Kidney (tissue), 14 donors: Measurements from ENCODE around the gene ADCY2. TPM values are rescaled to one million over a fixed set of nuclear protein-coding genes. Genes with fewer than 3 reads are reported as not detected.
"Not testable (repeated sequence)": the region's sequence is repeated elsewhere in the genome, so short reads cannot be mapped to it uniquely, and the experiment has no call there.

ENCODE experiments used
- DNase-seq, 5 donors: peaks; one replicate each; pipeline ENCODE4 v3.0.0-alpha.2; 2013 to 2020
- FAIRE-seq: peaks from 2 replicates; lab custom pipeline; 2012; peaks lifted over from hg19 to GRCh38; lab: Jason Lieb, UNC
- H3K27ac ChIP-seq, 2 donors: one replicate each; pipeline ENCODE4 v1.7.0; 2013; ENCODE audit warnings: low read depth in 2 of 2, low read length in 2 of 2, inconsistent platforms in 1 of 2
- H3K27me3 ChIP-seq: one replicate; pipeline ENCODE4 v1.7.1; 2013; ENCODE audit warnings: low read length, inconsistent platforms; ENCODE audit not compliant: control insufficient read depth, insufficient read depth
- H3K36me3 ChIP-seq, 3 donors: one replicate each; pipeline versions ENCODE4 v1.7.0 to v1.7.1; 2013; ENCODE audit warnings: low read length in 3 of 3, control low read depth in 1 of 3, inconsistent platforms in 1 of 3; ENCODE audit not compliant: insufficient read depth in 3 of 3, control insufficient read depth in 2 of 3
- H3K4me1 ChIP-seq, 3 donors: one replicate each; pipeline versions ENCODE4 v1.7.0 to v1.7.1; 2013; ENCODE audit warnings: low read length in 3 of 3, inconsistent platforms in 1 of 3, low read depth in 1 of 3; ENCODE audit not compliant: control insufficient read depth in 2 of 3, insufficient read depth in 2 of 3
- H3K4me3 ChIP-seq, 3 donors: one replicate each; pipeline versions ENCODE4 v1.7.0 to v1.8.1; 2013; ENCODE audit warnings: low read length in 3 of 3, control low read depth in 1 of 3, inconsistent platforms in 1 of 3
- H3K9ac ChIP-seq, 3 donors: one replicate each; pipeline versions ENCODE4 v1.7.0 to v1.7.1; 2013; ENCODE audit warnings: low read length in 3 of 3, control low read depth in 1 of 3, inconsistent platforms in 1 of 3
- H3K9me3 ChIP-seq, 3 donors: one replicate each; pipeline versions ENCODE4 v1.7.0 to v1.7.1; 2013; ENCODE audit warnings: low read length in 3 of 3, control low read depth in 1 of 3, inconsistent platforms in 1 of 3; ENCODE audit not compliant: control insufficient read depth in 2 of 3, insufficient read depth in 1 of 3
- intact Hi-C: fragments of 100-400 bp; cut with DNase I; formaldehyde crosslinking; loops from one replicate; pipeline ENCODE4 v1.11.1; 2022
- polyA plus RNA-seq: library from polyadenylated mRNA; stranded (reverse); fragments of 350-450 nt; fragmentation: Illumina TruSeq; extraction: RNeasy Lipid Tissue Mini Kit (QIAGEN cat#74804); gene quantifications from one replicate; pipeline ENCODE4 v1.2.3, GENCODE V29; 2014; ENCODE audit warnings: low read depth, low replicate concordance; ENCODE audit not compliant: insufficient read depth
- total RNA-seq: library from RNA; stranded (reverse); fragmentation: NEBNext Ultra II Directional; extraction: Animal tissue kit (Norgen Biotek cat#: 25700); gene quantifications from one replicate; pipeline ENCODE4 v1.2.1, GENCODE V29; 2021
- TF ChIP-seq, protein P1 (sequence below): IDR thresholded peaks from 3 replicates; pipeline ENCODE4 v1.5.1; 2012; ENCODE audit warnings: mild to moderate bottlenecking, moderate library complexity, borderline replicate concordance; ENCODE audit not compliant: insufficient read depth; ENCODE audit errors: extremely low read depth
- donor health status: control.
- donor health status: control.
- donor health status: control.
- donor health status: control.
- donor health status: control.
- donor health status: DM: yes; HTN: yes; CAD: no.
- donor health status: Normal renal cell carcinoma (clear cell type).

ADCY2 gene
- total and polyA plus RNA-seq, 2 donors from 2014 or later: 0.17 to 2.2 TPM

DNA sequence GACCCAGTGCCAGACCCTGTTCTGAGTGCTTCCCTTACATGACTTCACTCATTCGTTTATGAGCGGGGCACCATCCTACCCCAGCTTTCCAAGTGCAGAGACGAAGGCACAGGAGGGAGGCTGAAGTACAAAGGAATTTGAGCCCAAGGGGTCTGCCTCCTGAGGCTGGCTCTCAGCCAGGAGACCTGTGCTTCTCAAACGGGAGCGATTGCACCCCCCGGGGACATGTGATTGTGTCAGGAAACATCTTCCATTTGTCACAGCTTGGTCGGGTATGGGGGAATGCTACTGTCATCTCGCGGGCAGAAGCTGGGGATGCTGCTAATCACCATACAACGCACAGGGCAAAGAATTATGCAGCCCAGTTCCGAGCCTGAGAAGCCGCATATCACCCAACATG is 23.9 kb downstream of the ADCY2 start:
- DNase-seq: no peak
- FAIRE-seq: no peak
- TF ChIP-seq, protein P1, sequence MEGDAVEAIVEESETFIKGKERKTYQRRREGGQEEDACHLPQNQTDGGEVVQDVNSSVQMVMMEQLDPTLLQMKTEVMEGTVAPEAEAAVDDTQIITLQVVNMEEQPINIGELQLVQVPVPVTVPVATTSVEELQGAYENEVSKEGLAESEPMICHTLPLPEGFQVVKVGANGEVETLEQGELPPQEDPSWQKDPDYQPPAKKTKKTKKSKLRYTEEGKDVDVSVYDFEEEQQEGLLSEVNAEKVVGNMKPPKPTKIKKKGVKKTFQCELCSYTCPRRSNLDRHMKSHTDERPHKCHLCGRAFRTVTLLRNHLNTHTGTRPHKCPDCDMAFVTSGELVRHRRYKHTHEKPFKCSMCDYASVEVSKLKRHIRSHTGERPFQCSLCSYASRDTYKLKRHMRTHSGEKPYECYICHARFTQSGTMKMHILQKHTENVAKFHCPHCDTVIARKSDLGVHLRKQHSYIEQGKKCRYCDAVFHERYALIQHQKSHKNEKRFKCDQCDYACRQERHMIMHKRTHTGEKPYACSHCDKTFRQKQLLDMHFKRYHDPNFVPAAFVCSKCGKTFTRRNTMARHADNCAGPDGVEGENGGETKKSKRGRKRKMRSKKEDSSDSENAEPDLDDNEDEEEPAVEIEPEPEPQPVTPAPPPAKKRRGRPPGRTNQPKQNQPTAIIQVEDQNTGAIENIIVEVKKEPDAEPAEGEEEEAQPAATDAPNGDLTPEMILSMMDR: no peak
- Histone ChIP-seq H3K36me3 (no peaks in the 10 kb centered on the region), H3K27me3 (no peaks in the 10 kb centered on the region), H3K4me1 (no peaks in the 10 kb centered on the region), H3K9ac (no peak overlapping the region), H3K9me3 (no peaks in the 10 kb centered on the region), H3K4me3 (no peak overlapping the region), H3K27ac (no peak overlapping the region)
- intact Hi-C loops: no loop called here

DNA sequence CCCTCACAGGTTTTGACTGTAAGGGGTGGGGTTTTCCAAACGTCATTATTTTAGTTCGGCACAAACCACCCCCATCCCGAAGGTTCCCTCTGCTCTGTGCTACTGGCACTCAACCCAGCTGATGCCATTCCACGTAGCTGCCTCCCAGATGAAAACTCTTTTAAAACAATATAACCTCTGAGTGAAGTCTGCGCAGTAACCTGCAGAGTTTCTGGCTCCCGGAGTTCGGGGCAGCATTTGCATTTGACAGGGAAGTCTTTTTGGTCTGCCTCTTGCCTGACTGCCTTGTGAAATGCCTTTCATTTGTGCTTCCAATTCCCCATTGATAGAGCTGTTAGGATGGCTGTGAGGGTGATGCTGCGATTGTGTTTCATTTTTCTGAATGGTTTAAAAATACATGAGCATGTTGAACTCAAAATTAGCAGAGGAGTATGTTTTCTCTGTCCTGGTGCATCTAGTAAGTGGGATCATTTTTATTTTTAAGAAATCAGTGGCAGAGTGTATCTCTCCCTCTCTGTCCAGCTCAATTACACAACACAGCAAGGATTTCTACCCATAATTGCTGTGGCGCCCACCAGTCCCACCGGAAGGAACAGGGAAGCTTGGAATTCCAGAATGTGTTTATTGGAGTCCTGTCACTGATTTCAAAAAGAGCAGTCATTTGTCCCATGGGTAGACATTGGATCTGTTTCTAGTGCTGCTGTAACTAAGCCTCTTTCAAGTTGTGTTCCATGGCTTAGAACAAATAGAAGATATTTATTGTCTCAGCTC is 24.8 kb downstream of the ADCY2 start:
- peak in 1 of 5 donors; percentile 38 for DNase-seq
- intact Hi-C loops: no loop called here
- H3K36me3 ChIP-seq: no peaks in the 10 kb centered on the region
- no peak overlapping the region for H3K27ac ChIP-seq
- no peak overlapping the region for H3K4me3 ChIP-seq
- H3K9ac ChIP-seq: no peak overlapping the region
- no peaks in the 10 kb centered on the region for H3K27me3 ChIP-seq
- H3K4me1 ChIP-seq: no peaks in the 10 kb centered on the region
- FAIRE-seq: no peak
- TF ChIP-seq, protein P1: no peak
- no peaks in the 10 kb centered on the region for H3K9me3 ChIP-seq

DNA sequence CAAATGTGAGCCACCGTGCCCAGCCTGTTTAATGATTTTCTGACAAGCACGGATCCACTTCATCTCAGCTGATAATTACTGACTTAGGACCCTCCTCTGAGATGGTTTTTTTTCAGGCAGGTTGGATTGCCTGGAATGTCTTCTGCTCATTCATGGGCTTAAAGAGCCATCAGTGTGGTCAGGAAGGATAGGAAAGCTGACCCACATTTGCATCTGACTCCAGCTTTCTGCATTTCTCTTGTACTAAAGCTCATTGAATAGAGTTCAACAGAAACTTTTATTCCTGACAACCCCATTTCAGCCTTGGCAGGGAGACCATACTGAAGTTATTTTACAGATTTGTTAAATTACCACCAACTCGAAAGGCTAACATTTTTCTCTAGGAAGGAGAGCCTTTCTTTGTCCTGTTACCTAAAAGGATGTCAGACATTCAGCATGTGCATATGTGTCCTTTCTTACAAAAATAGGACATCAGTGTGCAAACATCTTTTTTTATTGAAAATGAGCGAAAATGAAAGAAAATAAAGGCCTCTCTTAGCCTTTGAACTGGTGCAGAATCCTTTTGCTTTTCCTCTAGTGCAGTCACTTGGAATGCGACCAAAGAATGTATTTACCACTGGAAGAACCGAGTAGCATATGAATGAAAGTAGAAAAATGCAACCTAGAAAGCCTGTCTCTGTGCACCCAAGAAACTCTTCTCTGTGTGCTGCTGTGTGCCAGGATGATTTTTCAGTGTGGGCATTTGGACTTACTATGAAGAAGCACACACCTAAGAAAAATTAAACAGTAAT is 26.6 kb downstream of the ADCY2 start:
- no peak overlapping the region for H3K27ac ChIP-seq
- no peaks in the 10 kb centered on the region for H3K4me1 ChIP-seq
- H3K4me3 ChIP-seq: no peak overlapping the region
- no peaks in the 10 kb centered on the region for H3K36me3 ChIP-seq
- FAIRE-seq (no peak), DNase-seq (peak in 1 of 5 donors; percentile 24)
- intact Hi-C loops: no loop called here
- H3K9me3 ChIP-seq: no peaks in the 10 kb centered on the region
- TF ChIP-seq, protein P1: no peak
- H3K9ac ChIP-seq: no peak overlapping the region
- no peaks in the 10 kb centered on the region for H3K27me3 ChIP-seq

DNA sequence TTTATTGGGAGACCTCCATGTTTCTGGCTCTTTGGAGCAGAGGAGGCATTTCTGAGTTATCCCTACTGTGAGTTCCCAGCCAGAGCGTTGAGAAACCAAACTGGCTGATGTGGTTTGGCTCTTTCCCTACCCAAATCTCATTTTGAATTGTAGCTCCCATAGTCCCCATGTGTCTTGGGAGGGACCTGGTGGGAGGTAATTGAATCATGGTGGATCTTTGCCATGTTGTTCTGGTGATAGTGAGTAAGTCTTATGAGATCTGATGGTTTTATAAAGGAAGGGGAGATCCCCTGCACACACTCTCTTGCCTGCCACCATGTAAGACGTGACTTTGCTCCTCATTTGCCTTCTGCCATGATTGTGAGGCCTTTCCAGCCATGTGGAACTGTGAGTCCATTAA is 27.3 kb downstream of the ADCY2 start:
- H3K9me3 ChIP-seq, H3K4me1 ChIP-seq, intact Hi-C loops, DNase-seq, H3K4me3 ChIP-seq, H3K27me3 ChIP-seq, H3K27ac ChIP-seq, H3K9ac ChIP-seq, FAIRE-seq, H3K36me3 ChIP-seq: not testable (repeated sequence)
